Gastrocnemius medialis (tissue), 4 donors: ENCODE results near the gene KCNT1.

Source experiments
- POLR2A ChIP-seq, 2 donors: fragments of 450-650 bp; IDR thresholded peaks; one replicate each; pipeline ENCODE4 v1.6.1; 2017; ENCODE audit warnings: antibody characterized with exemption in 2 of 2, mild to moderate bottlenecking in 2 of 2, moderate library complexity in 2 of 2
- TF ChIP-seq, protein P1 (sequence below), 5 experiments: fragments of 450-650 bp in 3 of 5; fragments of 200-600 bp in 2 of 5; sonication (generic) in 2 of 5; IDR thresholded peaks in 4 of 5; conservative IDR thresholded peaks in 1 of 5; 1 replicate in 4 of 5; 2 replicates in 1 of 5; pipeline ENCODE4 v1.5.1; 2016 to 2019; ENCODE audit warnings: antibody characterized with exemption in 5 of 5, mild to moderate bottlenecking in 3 of 5, moderate library complexity in 3 of 5

DNA sequence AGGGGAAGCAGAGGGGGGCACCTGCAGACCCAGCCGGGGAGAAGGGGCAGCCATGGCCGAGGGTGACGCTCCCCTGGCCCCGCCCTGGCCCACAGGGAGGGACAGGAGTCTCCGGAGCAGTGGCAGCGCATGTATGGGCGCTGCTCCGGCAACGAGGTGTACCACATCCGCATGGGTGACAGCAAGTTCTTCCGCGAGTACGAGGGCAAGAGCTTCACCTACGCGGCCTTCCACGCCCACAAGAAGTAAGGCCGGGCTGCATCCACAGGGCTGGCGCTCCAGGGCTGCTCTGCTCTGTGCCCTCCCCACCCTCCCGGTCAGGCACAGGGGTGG is 68.2 kb downstream of the KCNT1 start:
- TF ChIP-seq, protein P1, sequence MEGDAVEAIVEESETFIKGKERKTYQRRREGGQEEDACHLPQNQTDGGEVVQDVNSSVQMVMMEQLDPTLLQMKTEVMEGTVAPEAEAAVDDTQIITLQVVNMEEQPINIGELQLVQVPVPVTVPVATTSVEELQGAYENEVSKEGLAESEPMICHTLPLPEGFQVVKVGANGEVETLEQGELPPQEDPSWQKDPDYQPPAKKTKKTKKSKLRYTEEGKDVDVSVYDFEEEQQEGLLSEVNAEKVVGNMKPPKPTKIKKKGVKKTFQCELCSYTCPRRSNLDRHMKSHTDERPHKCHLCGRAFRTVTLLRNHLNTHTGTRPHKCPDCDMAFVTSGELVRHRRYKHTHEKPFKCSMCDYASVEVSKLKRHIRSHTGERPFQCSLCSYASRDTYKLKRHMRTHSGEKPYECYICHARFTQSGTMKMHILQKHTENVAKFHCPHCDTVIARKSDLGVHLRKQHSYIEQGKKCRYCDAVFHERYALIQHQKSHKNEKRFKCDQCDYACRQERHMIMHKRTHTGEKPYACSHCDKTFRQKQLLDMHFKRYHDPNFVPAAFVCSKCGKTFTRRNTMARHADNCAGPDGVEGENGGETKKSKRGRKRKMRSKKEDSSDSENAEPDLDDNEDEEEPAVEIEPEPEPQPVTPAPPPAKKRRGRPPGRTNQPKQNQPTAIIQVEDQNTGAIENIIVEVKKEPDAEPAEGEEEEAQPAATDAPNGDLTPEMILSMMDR (IDR thresholded peaks at IDR 0.05 in 4 of 5, conservative IDR thresholded peaks at IDR 0.05 in 1 of 5) = no peak
- TF ChIP-seq POLR2A (IDR thresholded peaks at IDR 0.05) = no peak
